IPS DF 6.9 (cell line): Measurements from ENCODE around the gene KCNQ1.

Experiments used
- DNase-seq: peaks from one replicate; pipeline ENCODE4 v3.0.0-alpha.2; 2013; ENCODE audit warnings: low read depth, low spot score
- H3K27ac ChIP-seq: one replicate; pipeline ENCODE4 v1.5.1; 2013; ENCODE audit warnings: low read length, control low read depth
- H3K27me3 ChIP-seq: 2 replicates; pipeline ENCODE4 v1.6.1; 2013; ENCODE audit warnings: mild to moderate bottlenecking, low read length; ENCODE audit not compliant: control insufficient read depth, insufficient read depth
- H3K36me3 ChIP-seq: 2 replicates; pipeline ENCODE4 v1.6.1; 2013; ENCODE audit warnings: low read length; ENCODE audit not compliant: control insufficient read depth, insufficient read depth
- H3K4me1 ChIP-seq: 2 replicates; pipeline ENCODE4 v1.6.1; 2013; ENCODE audit warnings: low read length; ENCODE audit not compliant: control insufficient read depth, insufficient read depth
- H3K4me3 ChIP-seq: 2 replicates; pipeline ENCODE4 v1.5.1; 2013; ENCODE audit warnings: mild to moderate bottlenecking, low read length
- H3K9me3 ChIP-seq: 2 replicates; pipeline ENCODE4 v1.6.1; 2013; ENCODE audit warnings: low read length, inconsistent platforms; ENCODE audit not compliant: control insufficient read depth, insufficient read depth
- WGBS: extraction: QIAGEN DNeasy Blood & Tissue Kit; methylation state at CpG from one replicate; pipeline ENCODE4 v1.1.7; 2013; ENCODE audit warnings: mixed read lengths, missing lambda C conversion rate; ENCODE audit not compliant: insufficient read length, insufficient coverage; 5-methylcytosine and 5-hydroxymethylcytosine counted together

KCNQ1 gene

DNA sequence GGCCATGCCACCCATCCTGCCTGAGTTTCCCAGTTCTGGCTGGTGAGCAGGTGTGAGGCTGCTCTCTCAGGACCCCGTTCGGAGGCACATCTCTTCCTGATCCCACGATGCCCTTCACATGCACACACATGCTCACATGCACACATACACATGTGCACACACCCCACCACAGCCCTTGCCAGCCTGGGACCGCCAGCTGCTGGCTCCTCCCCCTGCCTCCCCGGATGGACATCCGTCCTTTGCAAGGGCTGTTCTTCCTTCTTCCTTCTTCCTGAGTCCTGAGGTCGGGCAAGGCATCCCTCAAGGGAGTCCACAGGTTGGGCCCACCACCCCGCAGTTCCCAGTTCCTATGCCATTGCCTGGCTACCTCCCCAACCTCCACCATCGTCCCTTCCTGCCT is 451.2 kb downstream of the KCNQ1 start:
- Histone ChIP-seq H3K9me3 (no peaks in the 10 kb centered on the region), H3K36me3 (no peaks in the 10 kb centered on the region), H3K27ac (no peak overlapping the region), H3K4me1 (peaks cover 2% of the 10 kb centered on the region; the same call in 1 of the 2 replicates), H3K27me3 (no peaks in the 10 kb centered on the region), H3K4me3 (no peak overlapping the region)
- WGBS, result no CpG with 5 or more reads among the region's 9 CpGs
- DNase-seq, result no peak

DNA sequence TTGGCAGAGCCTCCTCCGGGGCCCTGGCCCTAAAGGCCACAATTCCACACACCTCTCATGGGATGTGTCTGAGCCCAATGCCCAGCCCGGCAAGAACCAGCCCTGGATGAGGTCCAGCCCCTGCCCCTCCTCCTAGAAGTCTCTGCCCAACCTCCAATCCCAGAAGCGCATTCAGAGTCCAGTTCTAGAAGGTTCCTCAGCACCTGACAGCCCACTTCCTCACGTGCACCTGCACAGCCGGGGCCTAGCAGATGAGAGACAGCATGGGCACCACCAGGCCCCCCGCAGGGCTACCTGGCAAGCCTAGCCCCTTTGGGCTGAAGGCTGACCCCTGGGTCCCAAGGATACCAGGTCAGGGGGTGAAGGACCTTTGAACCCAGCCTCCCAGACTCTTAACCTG is 452.2 kb downstream of the KCNQ1 start:
- DNase-seq, result no peak
- Histone ChIP-seq H3K4me3 (no peak overlapping the region), H3K9me3 (no peaks in the 10 kb centered on the region), H3K4me1 (peaks cover 2% of the 10 kb centered on the region; the same call in 1 of the 2 replicates), H3K27ac (no peak overlapping the region), H3K36me3 (no peaks in the 10 kb centered on the region), H3K27me3 (no peaks in the 10 kb centered on the region)
- WGBS, result no CpG with 5 or more reads among the region's 6 CpGs

DNA sequence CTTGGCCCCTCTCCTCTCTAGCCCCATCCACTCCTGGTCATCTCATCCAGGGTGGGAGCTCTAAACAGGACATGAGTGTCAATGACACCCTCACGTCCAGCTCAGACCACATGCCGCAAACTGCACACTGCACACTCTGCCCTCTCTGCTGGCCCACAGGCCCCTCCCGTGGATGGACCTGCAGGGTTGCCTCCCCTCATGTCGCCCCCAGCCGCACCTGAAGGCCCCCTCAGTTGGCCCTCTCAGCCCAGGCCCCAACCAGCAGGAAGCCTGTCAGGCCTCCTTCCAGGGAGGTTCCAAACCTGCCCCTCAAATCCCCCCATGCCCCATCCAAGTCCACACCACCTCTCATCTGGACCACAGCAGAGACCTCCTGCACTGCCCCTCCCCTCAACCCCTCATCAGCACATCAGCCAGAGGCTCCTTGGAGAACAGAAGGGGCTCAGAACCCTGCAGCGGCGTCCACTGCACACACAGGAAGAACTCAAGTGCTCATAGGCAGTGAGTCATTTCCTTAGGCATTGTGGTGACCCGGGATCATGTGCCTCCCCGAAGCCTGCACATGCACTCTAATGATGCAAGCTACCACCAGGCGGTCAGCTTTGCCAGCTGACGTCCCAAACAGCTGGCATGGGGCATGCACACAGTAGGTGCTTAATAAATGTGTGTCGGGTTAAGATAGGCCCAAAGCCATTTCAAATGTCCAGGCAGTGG is 453.7 kb downstream of the KCNQ1 start:
- Histone ChIP-seq H3K4me3 (no peak overlapping the region), H3K27me3 (no peaks in the 10 kb centered on the region), H3K27ac (no peak overlapping the region), H3K36me3 (no peaks in the 10 kb centered on the region), H3K9me3 (no peaks in the 10 kb centered on the region), H3K4me1 (peaks cover 7% of the 10 kb centered on the region; the same call in 1 of the 2 replicates)
- DNase-seq, result no peak
- no CpG with 5 or more reads among the region's 12 CpGs for WGBS
